ENCODE measurements around the gene ASRGL1.

Gene ASRGL1

DNA sequence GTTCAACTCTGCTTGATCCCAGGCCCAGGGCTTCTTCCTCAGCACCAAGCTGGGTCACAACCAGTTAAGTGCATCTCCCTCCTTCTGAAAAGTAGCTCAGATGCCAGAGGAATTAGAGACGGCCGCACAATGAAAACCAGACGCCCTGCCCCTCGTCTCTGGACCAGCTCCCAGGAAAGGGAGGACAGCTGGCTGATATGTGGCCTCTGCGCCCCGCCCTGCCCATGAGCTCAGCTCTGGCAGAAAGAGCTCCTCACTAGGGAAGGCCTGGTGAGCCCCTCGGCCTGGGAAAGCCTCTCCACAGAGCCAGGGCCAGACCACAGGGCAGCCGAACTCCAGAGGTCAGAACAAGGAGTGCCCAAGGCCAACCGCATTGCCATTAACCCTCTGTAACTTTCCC lies 63.5 kb downstream of the ASRGL1 start (continued):
- TF ChIP-seq, protein P1, sequence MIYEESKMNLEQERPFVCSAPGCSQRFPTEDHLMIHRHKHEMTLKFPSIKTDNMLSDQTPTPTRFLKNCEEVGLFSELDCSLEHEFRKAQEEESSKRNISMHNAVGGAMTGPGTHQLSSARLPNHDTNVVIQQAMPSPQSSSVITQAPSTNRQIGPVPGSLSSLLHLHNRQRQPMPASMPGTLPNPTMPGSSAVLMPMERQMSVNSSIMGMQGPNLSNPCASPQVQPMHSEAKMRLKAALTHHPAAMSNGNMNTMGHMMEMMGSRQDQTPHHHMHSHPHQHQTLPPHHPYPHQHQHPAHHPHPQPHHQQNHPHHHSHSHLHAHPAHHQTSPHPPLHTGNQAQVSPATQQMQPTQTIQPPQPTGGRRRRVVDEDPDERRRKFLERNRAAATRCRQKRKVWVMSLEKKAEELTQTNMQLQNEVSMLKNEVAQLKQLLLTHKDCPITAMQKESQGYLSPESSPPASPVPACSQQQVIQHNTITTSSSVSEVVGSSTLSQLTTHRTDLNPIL (CRISPR knock-in tag; IDR thresholded peaks at IDR 0.05; ENCODE audit: low read depth) = 0 out of 2 replicates have a peak, but pooled peaks have one; percentile 63
- TF ChIP-seq, protein P2, sequence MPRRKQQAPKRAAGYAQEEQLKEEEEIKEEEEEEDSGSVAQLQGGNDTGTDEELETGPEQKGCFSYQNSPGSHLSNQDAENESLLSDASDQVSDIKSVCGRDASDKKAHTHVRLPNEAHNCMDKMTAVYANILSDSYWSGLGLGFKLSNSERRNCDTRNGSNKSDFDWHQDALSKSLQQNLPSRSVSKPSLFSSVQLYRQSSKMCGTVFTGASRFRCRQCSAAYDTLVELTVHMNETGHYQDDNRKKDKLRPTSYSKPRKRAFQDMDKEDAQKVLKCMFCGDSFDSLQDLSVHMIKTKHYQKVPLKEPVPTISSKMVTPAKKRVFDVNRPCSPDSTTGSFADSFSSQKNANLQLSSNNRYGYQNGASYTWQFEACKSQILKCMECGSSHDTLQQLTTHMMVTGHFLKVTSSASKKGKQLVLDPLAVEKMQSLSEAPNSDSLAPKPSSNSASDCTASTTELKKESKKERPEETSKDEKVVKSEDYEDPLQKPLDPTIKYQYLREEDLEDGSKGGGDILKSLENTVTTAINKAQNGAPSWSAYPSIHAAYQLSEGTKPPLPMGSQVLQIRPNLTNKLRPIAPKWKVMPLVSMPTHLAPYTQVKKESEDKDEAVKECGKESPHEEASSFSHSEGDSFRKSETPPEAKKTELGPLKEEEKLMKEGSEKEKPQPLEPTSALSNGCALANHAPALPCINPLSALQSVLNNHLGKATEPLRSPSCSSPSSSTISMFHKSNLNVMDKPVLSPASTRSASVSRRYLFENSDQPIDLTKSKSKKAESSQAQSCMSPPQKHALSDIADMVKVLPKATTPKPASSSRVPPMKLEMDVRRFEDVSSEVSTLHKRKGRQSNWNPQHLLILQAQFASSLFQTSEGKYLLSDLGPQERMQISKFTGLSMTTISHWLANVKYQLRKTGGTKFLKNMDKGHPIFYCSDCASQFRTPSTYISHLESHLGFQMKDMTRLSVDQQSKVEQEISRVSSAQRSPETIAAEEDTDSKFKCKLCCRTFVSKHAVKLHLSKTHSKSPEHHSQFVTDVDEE (CRISPR knock-in tag; IDR thresholded peaks at IDR 0.05) = peak; percentile 87
- peak; percentile 89 for TF ChIP-seq TCF4 (CRISPR knock-in tag; IDR thresholded peaks at IDR 0.05; ENCODE audit: borderline replicate concordance)
- TF ChIP-seq GLIS3 (CRISPR knock-in tag; IDR thresholded peaks at IDR 0.05) = no peak
- TF ChIP-seq ESRRG (CRISPR knock-in tag; IDR thresholded peaks at IDR 0.05) = no peak
- TF ChIP-seq TOX (CRISPR knock-in tag; IDR thresholded peaks at IDR 0.05; ENCODE audit: borderline replicate concordance) = no peak
- TF ChIP-seq ZNF8 (CRISPR knock-in tag; IDR thresholded peaks at IDR 0.05) = no peak
- peak; percentile 65 for TF ChIP-seq SNAI2 (CRISPR knock-in tag; IDR thresholded peaks at IDR 0.05)
- TF ChIP-seq OSR1 (CRISPR knock-in tag; IDR thresholded peaks at IDR 0.05) = no peak

DNA sequence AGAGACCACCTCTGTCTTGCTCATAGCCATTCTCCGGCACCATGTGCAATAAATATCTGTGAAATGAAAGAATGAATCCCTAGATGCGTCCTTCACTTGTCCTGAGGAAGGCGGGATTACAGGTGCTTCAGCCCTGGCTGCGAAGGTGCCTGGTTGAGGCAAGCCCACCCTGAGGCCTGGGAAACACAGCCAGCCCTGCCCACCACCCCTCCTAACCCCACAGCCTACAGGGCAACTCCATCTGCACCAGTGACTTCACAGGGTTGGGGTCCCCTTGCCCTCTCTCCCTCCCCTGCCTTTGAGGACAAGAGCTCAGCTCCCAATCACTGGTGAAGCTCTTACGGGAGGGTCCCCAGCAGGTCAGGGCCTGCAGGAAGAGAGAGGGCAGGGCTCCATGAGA lies 64.1 kb downstream of the ASRGL1 start:
- TF ChIP-seq RARB (CRISPR knock-in tag; IDR thresholded peaks at IDR 0.05) (no peak), ZC3H10 (CRISPR knock-in tag; IDR thresholded peaks at IDR 0.05) (no peak), OSR1 (CRISPR knock-in tag; IDR thresholded peaks at IDR 0.05) (no peak), ISL1 (CRISPR knock-in tag; IDR thresholded peaks at IDR 0.05) (no peak), TCF4 (CRISPR knock-in tag; IDR thresholded peaks at IDR 0.05; ENCODE audit: borderline replicate concordance) (no peak), ZFP30 (CRISPR knock-in tag; IDR thresholded peaks at IDR 0.05) (no peak), TOX (CRISPR knock-in tag; IDR thresholded peaks at IDR 0.05; ENCODE audit: borderline replicate concordance) (no peak), ARNTL (CRISPR knock-in tag; IDR thresholded peaks at IDR 0.05; ENCODE audit: borderline replicate concordance, low read depth) (no peak), PPARA (CRISPR knock-in tag; IDR thresholded peaks at IDR 0.05; ENCODE audit: borderline replicate concordance) (no peak), CSDC2 (CRISPR knock-in tag; IDR thresholded peaks at IDR 0.05) (no peak), ZFP3 (CRISPR knock-in tag; IDR thresholded peaks at IDR 0.05) (no peak), ESRRG (CRISPR knock-in tag; IDR thresholded peaks at IDR 0.05) (no peak), ZNF565 (CRISPR knock-in tag; conservative IDR thresholded peaks at IDR 0.05; ENCODE audit: low read depth) (no peak), SNAI2 (CRISPR knock-in tag; IDR thresholded peaks at IDR 0.05) (no peak), ZNF70 (CRISPR knock-in tag; IDR thresholded peaks at IDR 0.05) (no peak), ZNF8 (CRISPR knock-in tag; IDR thresholded peaks at IDR 0.05) (no peak)
- TF ChIP-seq, protein P3, sequence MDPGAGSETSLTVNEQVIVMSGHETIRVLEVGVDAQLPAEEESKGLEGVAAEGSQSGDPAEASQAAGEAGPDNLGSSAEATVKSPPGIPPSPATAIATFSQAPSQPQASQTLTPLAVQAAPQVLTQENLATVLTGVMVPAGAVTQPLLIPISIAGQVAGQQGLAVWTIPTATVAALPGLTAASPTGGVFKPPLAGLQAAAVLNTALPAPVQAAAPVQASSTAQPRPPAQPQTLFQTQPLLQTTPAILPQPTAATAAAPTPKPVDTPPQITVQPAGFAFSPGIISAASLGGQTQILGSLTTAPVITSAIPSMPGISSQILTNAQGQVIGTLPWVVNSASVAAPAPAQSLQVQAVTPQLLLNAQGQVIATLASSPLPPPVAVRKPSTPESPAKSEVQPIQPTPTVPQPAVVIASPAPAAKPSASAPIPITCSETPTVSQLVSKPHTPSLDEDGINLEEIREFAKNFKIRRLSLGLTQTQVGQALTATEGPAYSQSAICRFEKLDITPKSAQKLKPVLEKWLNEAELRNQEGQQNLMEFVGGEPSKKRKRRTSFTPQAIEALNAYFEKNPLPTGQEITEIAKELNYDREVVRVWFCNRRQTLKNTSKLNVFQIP (CRISPR knock-in tag; IDR thresholded peaks at IDR 0.05; ENCODE audit: borderline replicate concordance, low read depth) = no peak
- TF ChIP-seq, protein P2 (CRISPR knock-in tag; IDR thresholded peaks at IDR 0.05) = no peak
- TF ChIP-seq, protein P4, sequence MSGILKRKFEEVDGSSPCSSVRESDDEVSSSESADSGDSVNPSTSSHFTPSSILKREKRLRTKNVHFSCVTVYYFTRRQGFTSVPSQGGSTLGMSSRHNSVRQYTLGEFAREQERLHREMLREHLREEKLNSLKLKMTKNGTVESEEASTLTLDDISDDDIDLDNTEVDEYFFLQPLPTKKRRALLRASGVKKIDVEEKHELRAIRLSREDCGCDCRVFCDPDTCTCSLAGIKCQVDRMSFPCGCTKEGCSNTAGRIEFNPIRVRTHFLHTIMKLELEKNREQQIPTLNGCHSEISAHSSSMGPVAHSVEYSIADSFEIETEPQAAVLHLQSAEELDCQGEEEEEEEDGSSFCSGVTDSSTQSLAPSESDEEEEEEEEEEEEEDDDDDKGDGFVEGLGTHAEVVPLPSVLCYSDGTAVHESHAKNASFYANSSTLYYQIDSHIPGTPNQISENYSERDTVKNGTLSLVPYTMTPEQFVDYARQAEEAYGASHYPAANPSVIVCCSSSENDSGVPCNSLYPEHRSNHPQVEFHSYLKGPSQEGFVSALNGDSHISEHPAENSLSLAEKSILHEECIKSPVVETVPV (CRISPR knock-in tag; IDR thresholded peaks at IDR 0.05) = no peak
- TF ChIP-seq, protein P5, sequence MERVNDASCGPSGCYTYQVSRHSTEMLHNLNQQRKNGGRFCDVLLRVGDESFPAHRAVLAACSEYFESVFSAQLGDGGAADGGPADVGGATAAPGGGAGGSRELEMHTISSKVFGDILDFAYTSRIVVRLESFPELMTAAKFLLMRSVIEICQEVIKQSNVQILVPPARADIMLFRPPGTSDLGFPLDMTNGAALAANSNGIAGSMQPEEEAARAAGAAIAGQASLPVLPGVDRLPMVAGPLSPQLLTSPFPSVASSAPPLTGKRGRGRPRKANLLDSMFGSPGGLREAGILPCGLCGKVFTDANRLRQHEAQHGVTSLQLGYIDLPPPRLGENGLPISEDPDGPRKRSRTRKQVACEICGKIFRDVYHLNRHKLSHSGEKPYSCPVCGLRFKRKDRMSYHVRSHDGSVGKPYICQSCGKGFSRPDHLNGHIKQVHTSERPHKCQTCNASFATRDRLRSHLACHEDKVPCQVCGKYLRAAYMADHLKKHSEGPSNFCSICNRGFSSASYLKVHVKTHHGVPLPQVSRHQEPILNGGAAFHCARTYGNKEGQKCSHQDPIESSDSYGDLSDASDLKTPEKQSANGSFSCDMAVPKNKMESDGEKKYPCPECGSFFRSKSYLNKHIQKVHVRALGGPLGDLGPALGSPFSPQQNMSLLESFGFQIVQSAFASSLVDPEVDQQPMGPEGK (CRISPR knock-in tag; IDR thresholded peaks at IDR 0.05; ENCODE audit: borderline replicate concordance) = no peak
- no peak for ATAC-seq

Measured in SK-N-SH treated with all-trans-retinoic acid at 6 μM for 48 hours (cell line).